ENCODE data around the gene PLA2G2D. TPM values are rescaled to one million over a fixed set of nuclear protein-coding genes. Genes with fewer than 3 reads are reported as not detected.

Gene PLA2G2D
- total and polyA plus RNA-seq, 2 of the 13 experiments (the other 11 are each of a cell fraction or from before 2014, with no cell fraction given), result not detected

DNA sequence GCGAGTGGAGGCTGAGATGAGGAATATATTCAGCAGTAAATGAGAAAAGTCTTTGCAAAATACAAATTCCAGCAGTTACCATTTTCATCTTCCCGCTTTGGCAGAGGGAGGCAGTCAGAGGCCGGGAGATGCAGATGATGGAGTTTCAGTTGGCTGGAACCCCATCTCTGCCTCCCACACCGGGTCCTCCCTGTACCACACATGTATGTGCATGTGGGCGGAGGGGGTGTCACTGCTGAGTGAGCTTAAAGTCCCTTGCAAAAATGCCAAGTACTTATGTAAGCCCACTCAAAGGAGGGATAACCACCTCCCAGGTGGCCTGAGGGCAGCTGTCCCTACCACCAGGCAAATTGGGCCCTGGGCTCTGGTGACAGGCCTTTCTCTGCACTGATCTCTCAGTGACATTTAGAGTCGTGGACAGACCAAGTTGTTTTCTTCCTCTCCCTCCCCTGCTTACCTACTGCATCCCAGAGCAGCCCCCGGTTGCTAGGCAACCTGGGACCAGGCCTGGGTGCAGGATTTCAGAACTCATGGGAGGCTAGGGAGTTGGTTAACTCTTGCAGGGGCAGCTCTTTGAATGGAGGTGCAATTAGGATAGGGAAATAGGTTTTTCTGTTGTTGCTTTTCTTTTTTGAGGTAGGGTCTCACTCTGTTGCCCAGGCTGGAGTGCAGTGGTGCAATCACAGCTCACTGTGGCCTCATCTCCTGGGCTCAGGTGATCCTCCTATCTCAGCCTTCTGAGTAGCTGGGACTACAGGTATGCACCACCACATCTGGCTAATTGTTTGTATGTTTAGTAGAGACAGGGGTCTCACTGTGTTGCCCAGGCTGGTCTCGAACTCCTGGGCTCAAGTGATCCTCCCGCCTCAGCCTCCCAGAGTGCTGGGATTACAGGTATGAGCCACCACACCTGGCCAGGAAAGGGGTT lies 49.5 kb upstream of the PLA2G2D start:
- intact Hi-C loops (cut with micrococcal nuclease; ENCODE audit: unreplicated experiment), result no loop called here

More for the DNA sequence above, 49.5 kb upstream of the PLA2G2D start:
- Histone ChIP-seq H3K9me3 (ENCODE audit: low read length) (no peaks in the 10 kb centered on the region), H3K9ac (ENCODE audit: insufficient read depth, low read depth, low read length) (no peak overlapping the region), H3K4me3 (replicated peaks in 1 of 3; ENCODE audit: insufficient read depth in 1 of 3, low read depth in 2 of 3, low read length in 3 of 3) (no peak overlapping the region), H4K20me1 (ENCODE audit: insufficient read depth, low read length) (no peaks in the 10 kb centered on the region), H2AFZ (ENCODE audit: low read length) (no peak overlapping the region), H3K36me3 (replicated peaks in 1 of 2; ENCODE audit: control insufficient read depth in 1 of 2, insufficient read depth in 2 of 2, low read length in 2 of 2) (no peaks in the 10 kb centered on the region; a peak in 1 of 5 replicates), H3K79me2 (ENCODE audit: insufficient read depth, low read length) (no peaks in the 10 kb centered on the region), H3K27ac (ENCODE audit: extremely low read length, insufficient read depth, low read length) (no peak overlapping the region), H3K27me3 (ENCODE audit: control insufficient read depth in 1 of 2, insufficient read depth in 2 of 2, low read length in 2 of 2) (peaks cover 4 to 28% of the 10 kb centered on the region in 2 experiments; a peak in 4 of 5 replicates), H3K4me2 (ENCODE audit: low read depth, low read length) (no peak overlapping the region), H3K4me1 (ENCODE audit: insufficient read depth, low read length) (no peaks in the 10 kb centered on the region)
- WGBS (ENCODE audit: low lambda C conversion rate), result 10% methylated on average over 7 of the region's 9 CpGs
- DNase-seq (ENCODE audit: low spot score) (no peak), ATAC-seq (no peak), FAIRE-seq (no peak)
- POLR2A ChIA-PET, result no interaction called here
- in situ Hi-C loops (cut with HindIII; ENCODE audit: extremely low pct_ligation_motif_present, low pct_unique_long_range_greater_than_20kb), result no loop called here
- TF ChIP-seq ZNF761 (CRISPR knock-in tag; conservative IDR thresholded peaks at IDR 0.05), result no peak
- TF ChIP-seq LRRFIP1 (CRISPR knock-in tag; conservative IDR thresholded peaks at IDR 0.05), result no peak
- TF ChIP-seq MEIS2 (CRISPR knock-in tag; IDR thresholded peaks at IDR 0.05), result no peak
- no peak for TF ChIP-seq NFYB (CRISPR knock-in tag; IDR thresholded peaks at IDR 0.05)
- no peak for TF ChIP-seq ZBTB20 (CRISPR knock-in tag; IDR thresholded peaks at IDR 0.05; ENCODE audit: borderline replicate concordance, low read depth)
- BruUV-seq (replicated peaks), result no TSS peak
- CTCF ChIA-PET (ENCODE audit: low intra/inter-chr PET ratio, low total read pairs), result no interaction called here
